HEK293 (cell line): Measurements from ENCODE around the gene SLC8A1.

Experiments
- HOXC10 ChIP-seq: sonication (generic); formaldehyde crosslinking; IDR thresholded peaks from 2 replicates; pipeline ENCODE4 v1.8.1; 2023; ENCODE audit warnings: mild to moderate bottlenecking, missing genetic modification reagents
- ZNF274 ChIP-seq, 2 experiments: fragments of 200-500 bp in 1 of 2; fragments of 450-650 bp in 1 of 2; sonication (Bioruptor generic) in 1 of 2; formaldehyde crosslinking in 1 of 2; IDR thresholded peaks; 2 replicates each; pipeline versions ENCODE4 v1.5.1 to v1.6.1; 2014 to 2016; ENCODE audit warnings: borderline replicate concordance in 1 of 2, inconsistent platforms in 1 of 2, low read length in 1 of 2, missing biosample characterization in 1 of 2, missing genetic modification characterization in 1 of 2
- ZNF501 ChIP-seq: fragments of 450-650 bp; formaldehyde crosslinking; IDR thresholded peaks from 2 replicates; pipeline ENCODE4 v1.5.1; 2016; ENCODE audit warnings: missing biosample characterization, missing genetic modification characterization
- TF ChIP-seq, protein P1 (sequence below): fragments of 450-650 bp; formaldehyde crosslinking; IDR thresholded peaks from 2 replicates; pipeline ENCODE4 v1.5.1; 2016; ENCODE audit warnings: missing biosample characterization, missing genetic modification characterization
- TF ChIP-seq, protein P2 (sequence below): fragments of 450-650 bp; formaldehyde crosslinking; IDR thresholded peaks from 2 replicates; pipeline ENCODE4 v1.5.1; 2016; ENCODE audit warnings: missing biosample characterization, missing genetic modification characterization
- TF ChIP-seq, protein P3 (sequence below): fragments of 450-650 bp; IDR thresholded peaks from 2 replicates; pipeline ENCODE4 v1.5.1; 2018; ENCODE audit warnings: missing biosample characterization, mild to moderate bottlenecking, missing genetic modification characterization

DNA sequence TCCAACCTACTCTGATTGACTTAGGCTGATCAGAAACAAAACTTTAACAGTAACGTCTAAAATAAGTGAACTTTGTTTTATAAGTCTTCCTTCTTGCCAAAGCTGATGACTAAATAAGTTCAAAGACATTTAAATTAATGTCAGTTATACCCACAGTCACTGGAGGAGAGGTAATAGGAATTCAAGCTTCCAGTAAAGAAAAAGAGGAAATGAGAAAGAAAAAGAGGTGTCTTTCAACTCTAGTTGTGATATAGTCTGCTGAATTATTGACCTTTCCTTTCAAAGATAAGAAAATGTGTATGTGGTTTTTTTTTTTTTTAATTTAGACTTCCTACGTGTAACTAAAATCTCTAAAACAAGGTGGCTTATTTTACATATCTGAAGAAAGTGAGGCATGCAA lies 191.5 kb downstream of the SLC8A1 start:
- TF ChIP-seq ZNF274 (IDR thresholded peaks at IDR 0.05; ENCODE audit: low read length): no peak
- TF ChIP-seq ZNF274 (tag by site-specific recombination; IDR thresholded peaks at IDR 0.05; ENCODE audit: borderline replicate concordance): no peak
- TF ChIP-seq ZNF501 (tag by site-specific recombination): no peak
- TF ChIP-seq, protein P1, sequence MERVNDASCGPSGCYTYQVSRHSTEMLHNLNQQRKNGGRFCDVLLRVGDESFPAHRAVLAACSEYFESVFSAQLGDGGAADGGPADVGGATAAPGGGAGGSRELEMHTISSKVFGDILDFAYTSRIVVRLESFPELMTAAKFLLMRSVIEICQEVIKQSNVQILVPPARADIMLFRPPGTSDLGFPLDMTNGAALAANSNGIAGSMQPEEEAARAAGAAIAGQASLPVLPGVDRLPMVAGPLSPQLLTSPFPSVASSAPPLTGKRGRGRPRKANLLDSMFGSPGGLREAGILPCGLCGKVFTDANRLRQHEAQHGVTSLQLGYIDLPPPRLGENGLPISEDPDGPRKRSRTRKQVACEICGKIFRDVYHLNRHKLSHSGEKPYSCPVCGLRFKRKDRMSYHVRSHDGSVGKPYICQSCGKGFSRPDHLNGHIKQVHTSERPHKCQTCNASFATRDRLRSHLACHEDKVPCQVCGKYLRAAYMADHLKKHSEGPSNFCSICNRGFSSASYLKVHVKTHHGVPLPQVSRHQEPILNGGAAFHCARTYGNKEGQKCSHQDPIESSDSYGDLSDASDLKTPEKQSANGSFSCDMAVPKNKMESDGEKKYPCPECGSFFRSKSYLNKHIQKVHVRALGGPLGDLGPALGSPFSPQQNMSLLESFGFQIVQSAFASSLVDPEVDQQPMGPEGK: no peak
- TF ChIP-seq, protein P2, sequence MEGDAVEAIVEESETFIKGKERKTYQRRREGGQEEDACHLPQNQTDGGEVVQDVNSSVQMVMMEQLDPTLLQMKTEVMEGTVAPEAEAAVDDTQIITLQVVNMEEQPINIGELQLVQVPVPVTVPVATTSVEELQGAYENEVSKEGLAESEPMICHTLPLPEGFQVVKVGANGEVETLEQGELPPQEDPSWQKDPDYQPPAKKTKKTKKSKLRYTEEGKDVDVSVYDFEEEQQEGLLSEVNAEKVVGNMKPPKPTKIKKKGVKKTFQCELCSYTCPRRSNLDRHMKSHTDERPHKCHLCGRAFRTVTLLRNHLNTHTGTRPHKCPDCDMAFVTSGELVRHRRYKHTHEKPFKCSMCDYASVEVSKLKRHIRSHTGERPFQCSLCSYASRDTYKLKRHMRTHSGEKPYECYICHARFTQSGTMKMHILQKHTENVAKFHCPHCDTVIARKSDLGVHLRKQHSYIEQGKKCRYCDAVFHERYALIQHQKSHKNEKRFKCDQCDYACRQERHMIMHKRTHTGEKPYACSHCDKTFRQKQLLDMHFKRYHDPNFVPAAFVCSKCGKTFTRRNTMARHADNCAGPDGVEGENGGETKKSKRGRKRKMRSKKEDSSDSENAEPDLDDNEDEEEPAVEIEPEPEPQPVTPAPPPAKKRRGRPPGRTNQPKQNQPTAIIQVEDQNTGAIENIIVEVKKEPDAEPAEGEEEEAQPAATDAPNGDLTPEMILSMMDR (tag by site-specific recombination): no peak
- TF ChIP-seq, protein P3, sequence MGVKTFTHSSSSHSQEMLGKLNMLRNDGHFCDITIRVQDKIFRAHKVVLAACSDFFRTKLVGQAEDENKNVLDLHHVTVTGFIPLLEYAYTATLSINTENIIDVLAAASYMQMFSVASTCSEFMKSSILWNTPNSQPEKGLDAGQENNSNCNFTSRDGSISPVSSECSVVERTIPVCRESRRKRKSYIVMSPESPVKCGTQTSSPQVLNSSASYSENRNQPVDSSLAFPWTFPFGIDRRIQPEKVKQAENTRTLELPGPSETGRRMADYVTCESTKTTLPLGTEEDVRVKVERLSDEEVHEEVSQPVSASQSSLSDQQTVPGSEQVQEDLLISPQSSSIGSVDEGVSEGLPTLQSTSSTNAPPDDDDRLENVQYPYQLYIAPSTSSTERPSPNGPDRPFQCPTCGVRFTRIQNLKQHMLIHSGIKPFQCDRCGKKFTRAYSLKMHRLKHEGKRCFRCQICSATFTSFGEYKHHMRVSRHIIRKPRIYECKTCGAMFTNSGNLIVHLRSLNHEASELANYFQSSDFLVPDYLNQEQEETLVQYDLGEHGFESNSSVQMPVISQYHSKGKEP (tag by site-specific recombination): no peak
- TF ChIP-seq HOXC10 (CRISPR knock-in tag): no peak
